Astrocyte of the cerebellum (primary cell): Measurements from ENCODE around the gene MGLL.

Experiments used
- DNase-seq: peaks from one replicate; pipeline ENCODE4 v3.0.0-alpha.2; 2011; ENCODE audit warnings: low read depth
- H3K4me3 ChIP-seq: 2 replicates; pipeline ENCODE4 v1.5.1; 2011; ENCODE audit warnings: mild to moderate bottlenecking, low read depth, low read length, moderate library complexity
- CTCF ChIP-seq: IDR thresholded peaks from 2 replicates; pipeline ENCODE4 v1.5.1; 2012; ENCODE audit warnings: low read length, low read depth, moderate library complexity, mild to moderate bottlenecking; ENCODE audit errors: missing control alignments
- in situ Hi-C: cut with HindIII; loops from 2 replicates; pipeline ENCODE4 v1.10.0; 2017; ENCODE audit warnings: low sequenced_read_pairs

MGLL gene

GRCh38 chr3:127730171-127730570, 92.1 kb downstream of the MGLL start:
- in situ Hi-C loops = no loop called here
- H3K4me3 ChIP-seq = no peak overlapping the region
- no peak for TF ChIP-seq CTCF
- no peak for DNase-seq

GRCh38 chr3:127729556-127730056, 92.7 kb downstream of the MGLL start:
- in situ Hi-C loops = no loop called here
- no peak for DNase-seq
- no peak overlapping the region for H3K4me3 ChIP-seq
- no peak for TF ChIP-seq CTCF

GRCh38 chr3:127728417-127729015, 93.8 kb downstream of the MGLL start:
- no peak for TF ChIP-seq CTCF
- no peak for DNase-seq
- no peak overlapping the region for H3K4me3 ChIP-seq
- in situ Hi-C loops = no loop called here

GRCh38 chr3:127726894-127727293, 95.4 kb downstream of the MGLL start:
- no peak overlapping the region for H3K4me3 ChIP-seq
- in situ Hi-C loops = no loop called here
- DNase-seq = no peak
- no peak for TF ChIP-seq CTCF

- TF ChIP-seq CTCF = no peak
- H3K4me3 ChIP-seq = no peak overlapping the region
- in situ Hi-C loops = no loop called here
- no peak for DNase-seq
Measured at GRCh38 chr3:127723011-127723567, 99.2 kb downstream of the MGLL start.

- in situ Hi-C loops = no loop called here
- TF ChIP-seq CTCF = no peak
- DNase-seq = no peak
- H3K4me3 ChIP-seq = no peak overlapping the region
Measured at GRCh38 chr3:127722091-127722784, 100.1 kb downstream of the MGLL start.
